ENCODE data around the gene ZNRD2. TPM values are rescaled to one million over a fixed set of nuclear protein-coding genes. Genes with fewer than 3 reads are reported as not detected.

The ZNRD2 gene
- polyA plus RNA-seq, 12 donors, result 44.9 to 82.2 (median 57.8) TPM; not detected in 1

DNA sequence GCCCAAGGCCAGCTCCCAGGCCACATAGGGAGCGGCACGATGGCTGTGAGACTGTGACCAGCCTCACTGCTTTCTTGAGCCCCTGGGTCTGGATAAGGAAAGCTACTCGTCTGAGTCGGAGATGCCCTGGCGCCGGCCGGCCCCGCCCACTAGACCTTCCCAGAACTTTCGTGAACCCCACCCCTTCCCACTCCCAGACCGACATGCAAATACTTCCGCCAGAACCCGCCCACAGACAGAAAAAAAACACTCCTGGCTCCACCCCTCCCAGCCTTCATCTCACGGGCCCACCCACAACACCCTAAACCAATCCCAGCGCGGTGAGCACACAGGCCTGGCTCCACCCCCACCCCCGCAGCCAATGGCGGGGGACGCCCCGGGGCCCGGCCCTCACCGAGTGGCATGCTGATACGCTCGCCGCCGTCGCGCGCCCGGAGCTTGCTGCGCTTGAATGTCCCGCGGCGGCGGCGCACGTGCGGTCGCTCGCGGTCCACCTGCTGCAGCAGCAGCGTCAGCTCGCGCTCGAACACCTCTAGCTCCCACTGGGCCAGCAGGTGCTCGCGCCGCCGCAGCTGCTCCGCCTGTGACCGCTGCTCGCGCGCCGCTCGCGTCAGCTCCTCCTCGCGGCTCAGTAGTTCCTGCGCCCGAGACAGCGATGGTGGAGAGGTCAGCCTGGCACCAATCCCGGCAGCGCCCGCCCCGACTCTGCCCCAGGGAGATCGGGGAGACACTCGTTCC is 36.8 kb downstream of the ZNRD2 start:
- peak; percentile 92 for DNase-seq

DNA sequence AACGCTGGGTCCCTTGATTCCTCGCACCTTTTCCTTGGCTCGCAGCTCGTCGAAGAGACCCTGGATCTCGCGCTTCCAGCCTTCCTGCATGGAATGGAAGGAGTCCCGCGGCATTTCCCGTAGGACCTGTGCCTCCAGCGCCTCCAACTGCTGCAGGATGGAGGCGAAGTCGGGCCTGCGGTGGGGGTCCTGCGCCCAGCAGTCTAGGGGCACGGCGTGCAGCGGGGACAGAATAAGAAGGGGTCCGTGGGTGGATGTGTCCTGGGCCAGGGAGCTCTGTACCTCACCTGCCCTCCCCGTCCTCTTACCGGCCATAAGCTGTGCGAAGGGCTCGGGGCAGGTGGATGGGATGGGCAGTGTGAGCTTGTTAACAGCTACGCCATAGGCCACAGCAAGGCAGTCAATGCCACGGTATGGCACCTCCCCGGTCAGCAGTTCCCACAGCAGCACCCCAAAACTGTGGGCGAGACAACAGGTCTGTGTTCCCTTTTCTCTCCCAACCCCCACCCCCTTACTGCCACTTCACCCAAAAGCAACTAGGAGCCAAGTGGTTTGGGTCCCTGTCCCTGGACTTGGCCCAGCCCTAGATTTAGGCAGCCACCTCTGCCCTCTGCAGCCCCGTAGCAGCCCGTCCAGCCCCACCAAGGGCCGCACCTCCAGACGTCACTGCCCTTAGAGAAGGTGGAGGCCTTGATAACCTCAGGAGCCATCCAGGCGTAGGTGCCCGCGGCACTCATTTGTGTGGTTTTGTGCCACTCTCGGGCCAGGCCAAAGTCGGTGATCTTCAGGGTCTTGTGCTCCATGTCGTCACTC is 37.5 kb downstream of the ZNRD2 start:
- DNase-seq, result no peak

DNA sequence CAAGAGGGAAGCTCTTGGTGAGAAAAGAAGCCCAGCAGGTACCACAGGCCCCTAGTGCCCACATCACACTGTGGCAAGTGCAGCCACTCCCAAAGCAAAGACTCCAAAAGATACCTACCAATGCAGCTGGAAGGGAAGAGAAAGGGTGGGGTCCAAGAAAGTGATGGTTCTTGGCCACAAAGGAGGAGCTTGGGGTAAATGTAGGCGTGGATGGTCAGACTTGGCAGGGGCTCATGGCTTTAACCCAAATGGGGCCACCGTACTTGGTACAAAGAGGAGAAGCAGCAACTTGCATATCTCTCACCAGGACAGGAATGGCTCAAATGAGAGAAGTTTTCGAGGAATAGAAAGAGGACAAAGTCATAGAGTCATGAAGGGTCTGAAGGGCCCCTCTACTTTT is 39.0 kb downstream of the ZNRD2 start:
- no peak for DNase-seq

DNA sequence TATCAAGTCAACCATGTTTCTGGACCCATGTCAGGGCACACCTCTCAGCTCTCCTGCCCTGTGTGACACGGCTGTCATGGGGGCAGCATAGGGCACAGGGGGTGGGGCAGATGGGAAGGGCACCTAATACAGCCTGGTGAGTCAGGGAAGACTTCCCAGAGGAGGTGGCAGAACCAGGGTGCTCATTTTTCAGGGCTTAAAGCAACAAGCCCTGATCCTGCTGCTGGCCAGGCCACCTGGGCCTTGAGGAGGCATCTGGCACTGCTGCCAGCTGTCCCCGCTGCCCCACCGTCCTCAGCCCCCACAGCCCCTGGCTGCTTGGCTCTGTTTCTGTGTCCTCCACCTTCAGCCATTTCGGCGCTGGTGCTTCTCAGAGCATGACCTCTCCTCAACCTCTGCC is 39.4 kb downstream of the ZNRD2 start:
- DNase-seq, result no peak

DNA sequence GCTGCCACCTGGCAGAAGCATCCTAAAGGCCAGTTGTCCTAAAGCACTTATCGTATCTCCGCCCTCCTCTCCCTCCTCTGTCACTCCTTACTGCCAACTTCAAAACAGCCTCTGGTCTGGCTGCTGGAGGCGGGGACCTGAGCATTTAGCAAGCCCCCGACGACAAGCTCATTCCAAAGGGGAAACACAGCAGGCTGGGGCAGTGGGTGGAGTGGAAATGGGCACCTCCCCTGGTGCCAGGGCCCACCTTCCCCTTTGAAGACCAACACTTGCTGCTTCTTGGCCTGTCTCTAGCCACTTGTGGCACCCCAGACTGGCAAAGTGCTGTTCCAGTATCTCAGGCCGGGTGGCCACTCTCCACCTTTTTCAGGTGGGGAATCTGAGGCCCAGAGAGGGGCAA is 40.1 kb downstream of the ZNRD2 start:
- no peak for DNase-seq

DNA sequence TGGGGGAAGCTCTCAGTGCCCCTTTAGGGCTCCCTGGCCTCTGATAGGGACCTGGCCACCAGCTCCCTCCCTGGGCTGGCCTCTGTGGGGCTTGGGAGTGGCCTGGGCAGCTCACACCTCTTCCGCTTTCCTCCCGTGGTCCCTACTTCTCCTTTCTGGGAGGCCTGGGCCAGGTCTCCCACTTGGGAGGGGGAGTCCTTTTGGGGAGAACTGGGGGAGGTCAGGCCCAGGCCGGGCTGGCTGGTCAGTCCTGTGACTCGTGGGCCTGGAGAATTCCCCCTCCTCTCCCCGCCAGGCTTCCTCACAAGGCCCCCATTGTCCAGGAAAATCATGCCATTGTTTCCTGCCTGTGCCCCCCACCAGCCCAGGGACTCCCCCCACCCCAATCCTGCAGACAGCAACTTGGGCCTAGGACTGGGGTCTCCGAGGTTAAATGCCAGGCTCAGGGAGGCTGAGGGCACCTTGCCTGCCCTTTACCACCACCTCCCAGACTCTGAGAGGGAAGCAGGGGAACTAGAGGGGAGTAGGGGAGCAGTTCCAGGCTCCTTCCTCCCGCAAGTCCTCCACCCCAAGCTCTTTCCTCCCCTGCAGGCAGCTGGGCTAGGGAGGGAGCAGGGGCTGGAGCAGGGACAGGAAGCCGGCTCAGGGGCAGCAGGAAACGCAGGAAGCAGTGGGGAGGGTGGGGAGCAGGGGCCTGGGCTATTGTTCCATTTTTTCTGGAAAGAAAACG is 40.9 kb downstream of the ZNRD2 start:
- DNase-seq, result no peak

DNA sequence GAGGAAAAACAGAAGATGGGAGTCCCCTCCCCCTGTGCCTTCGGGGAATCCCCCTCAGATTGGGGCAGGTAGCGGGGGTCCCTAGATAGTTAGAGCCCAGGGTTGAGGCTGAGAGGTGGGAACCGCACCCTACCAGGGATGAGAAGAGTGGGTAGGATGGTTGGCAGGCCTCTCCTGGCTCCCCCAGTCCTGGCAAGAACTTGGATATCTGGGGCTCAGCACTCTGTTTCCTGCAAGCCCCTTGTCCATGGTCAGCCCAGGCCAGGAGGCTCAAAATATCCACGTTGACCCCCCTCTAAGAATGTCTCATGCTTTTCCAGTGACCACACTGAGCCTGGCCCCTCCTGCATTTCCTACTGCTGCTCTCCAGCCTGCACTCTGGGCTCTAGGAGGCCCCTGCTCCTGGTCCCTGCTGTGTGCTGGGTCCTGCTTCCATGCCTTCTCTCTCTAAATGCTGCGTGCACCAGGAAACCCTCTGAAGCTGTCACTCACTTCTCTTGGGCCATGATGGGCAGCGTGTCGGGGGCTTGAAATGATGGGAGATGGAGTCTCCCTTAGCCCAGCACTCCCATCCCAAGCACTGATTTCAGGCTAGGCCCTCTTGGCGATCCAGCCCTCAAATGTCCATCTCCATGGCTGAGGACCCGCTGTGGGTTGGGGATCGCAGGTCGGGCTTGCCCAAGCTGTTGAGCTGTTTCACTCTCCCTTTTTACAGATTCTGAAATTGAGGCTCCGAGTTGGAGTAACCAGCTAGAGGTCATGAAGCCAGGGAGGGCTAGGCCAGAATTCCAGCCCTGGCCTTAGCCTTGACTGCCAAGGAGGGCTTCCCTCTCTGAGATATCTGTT is 41.7 kb downstream of the ZNRD2 start:
- no peak for DNase-seq

DNA sequence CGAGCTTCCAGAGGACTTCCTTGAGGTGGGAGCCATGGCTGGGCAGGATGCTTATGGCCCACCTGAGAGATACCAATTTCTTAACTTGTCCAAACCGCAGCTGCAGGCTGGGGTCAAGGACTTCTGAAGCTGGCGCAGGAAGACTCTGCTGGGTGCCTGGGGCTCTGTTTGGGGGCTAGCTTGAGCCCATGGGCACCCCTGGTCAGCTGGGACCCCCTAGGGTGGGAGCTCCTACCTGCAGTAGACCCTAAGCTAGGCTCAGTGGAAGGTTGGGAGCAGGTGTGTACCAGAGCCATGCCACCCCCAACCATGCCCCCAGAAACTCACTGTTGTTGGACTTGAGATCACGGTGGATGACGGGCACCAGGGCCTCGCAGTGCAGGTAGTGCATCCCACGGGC is 42.4 kb downstream of the ZNRD2 start:
- DNase-seq, result no peak

DNA sequence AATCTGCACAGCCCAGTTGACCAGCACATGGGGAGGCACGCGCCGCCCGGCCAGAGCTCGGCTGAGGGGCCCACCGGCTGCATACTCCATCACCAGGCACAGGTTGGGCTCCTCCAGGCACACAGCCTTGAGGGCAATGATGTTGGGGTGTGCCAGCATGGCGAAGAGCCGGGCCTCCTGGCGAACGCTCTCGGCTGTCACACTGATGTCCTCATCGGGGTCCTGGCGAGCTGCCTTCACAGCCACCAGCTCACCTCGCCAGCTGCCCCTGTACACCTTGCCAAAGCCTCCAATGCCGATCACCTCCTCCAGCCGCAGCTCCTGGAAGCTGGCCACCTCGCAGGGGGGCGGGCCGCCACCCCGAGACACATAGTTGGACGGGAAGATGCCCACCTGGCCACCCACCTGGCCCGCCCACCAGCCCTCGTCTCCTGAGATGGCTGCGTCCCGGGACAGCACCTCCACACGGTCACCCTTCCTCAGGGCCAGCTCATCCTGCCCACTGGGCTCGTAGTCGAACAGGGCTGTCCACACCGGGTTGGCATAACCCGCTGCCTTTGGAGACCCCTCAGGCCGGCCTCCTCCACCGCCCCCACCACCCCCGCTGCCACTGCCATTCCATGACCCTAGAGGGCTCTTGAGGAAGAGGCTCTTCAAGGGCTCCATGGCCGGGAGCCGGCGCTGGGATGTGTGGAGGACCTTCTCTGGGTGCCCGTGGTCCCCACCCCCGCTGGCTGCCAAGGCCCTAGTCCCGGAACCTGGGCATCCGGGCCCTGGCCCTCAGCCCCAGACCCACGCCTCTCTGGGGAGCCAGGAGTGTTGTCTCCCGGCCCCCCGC is 43.0 kb downstream of the ZNRD2 start:
- DNase-seq, result no peak

DNA sequence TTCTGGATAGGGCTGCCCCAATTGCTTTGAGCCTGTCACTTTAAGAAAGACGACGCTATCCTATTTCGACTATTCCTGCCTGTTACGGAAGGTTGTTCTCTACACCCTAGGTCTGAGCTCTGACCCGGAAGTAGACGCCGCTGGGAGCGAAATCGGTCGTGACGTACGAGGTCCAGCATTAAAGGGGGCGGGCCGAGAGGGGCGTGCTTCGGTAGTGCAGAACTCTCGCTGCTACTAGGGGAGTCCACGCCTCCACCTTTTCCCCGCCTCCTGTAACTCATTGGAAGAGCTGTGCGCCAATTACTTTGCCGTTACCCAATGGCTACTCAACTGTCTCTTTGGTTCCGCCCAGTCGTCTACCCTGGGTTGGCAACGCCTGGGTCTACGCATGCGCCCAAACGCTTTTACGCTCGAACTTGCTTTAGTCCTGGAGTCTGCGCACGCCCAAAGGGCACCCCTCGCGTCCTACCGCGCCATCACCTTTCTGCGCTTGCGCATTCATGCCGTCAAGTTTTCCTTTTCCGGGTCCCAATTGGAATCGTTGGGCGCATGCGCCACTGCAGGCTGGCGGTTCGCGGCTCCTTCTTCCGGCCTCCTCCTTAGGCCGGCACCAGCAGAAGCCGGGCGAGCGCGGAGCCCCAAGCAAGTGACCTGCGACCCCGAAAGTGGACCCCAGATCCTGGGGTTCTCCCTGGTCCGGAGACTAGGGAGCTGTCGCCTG is 45.1 kb downstream of the ZNRD2 start, which contains the start of gene PCNX3:
TSS of gene PCNX3 (plus strand) at position 548 of the 721 bp plus-strand sequence. CDS start 536 bp downstream, outside the sequence.
- DNase-seq, result peak; percentile 100

DNA sequence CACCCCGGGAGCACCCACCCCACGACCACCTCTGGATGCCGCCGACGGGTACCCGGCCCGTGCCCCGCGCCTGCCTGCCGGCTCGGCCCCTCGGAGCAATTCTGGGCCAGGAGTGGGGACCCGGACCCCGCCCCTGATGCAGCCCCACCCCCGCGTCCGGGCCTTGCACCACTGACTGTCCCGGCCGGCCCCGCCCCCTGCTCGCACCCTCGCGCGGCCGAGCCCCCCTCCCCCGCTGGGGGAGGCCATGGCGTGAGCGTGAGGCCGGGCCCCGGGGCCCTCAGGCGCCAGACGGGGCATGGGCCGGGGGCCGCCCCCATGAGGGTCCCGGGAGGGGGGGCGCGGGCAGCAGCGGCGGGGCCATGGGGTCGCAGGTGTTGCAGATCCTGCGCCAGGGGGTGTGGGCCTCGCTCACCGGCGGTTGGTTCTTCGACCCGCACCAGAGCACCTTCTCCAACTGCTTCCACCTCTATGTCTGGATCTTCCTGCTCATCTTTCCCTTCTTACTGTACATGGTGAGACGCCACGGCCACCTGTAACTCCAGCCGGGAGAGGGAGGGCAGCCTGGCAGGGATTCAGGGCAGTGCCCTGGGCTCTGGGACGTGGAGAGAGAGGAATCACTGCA is 45.8 kb downstream of the ZNRD2 start:
- DNase-seq, result no peak

DNA sequence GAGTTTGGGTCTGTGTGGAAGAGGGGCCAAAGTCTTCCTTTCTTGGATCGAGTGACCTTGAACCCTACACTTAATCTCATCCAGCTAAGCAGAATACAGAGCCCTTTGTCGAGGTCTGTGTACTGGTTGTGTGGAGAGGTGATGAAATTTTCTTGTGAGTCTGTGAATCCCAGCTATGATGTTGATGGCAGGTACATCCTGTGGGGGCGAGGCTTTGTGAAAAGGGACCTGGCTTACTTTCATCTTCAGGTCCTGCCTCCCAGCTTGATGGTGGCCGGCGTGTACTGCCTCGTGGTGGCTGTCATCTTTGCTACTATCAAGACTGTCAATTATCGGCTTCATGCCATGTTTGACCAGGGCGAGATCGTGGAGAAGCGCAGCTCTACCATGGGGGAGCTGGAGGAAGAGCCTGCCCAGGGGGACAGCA is 46.3 kb downstream of the ZNRD2 start:
- DNase-seq, result no peak

DNA sequence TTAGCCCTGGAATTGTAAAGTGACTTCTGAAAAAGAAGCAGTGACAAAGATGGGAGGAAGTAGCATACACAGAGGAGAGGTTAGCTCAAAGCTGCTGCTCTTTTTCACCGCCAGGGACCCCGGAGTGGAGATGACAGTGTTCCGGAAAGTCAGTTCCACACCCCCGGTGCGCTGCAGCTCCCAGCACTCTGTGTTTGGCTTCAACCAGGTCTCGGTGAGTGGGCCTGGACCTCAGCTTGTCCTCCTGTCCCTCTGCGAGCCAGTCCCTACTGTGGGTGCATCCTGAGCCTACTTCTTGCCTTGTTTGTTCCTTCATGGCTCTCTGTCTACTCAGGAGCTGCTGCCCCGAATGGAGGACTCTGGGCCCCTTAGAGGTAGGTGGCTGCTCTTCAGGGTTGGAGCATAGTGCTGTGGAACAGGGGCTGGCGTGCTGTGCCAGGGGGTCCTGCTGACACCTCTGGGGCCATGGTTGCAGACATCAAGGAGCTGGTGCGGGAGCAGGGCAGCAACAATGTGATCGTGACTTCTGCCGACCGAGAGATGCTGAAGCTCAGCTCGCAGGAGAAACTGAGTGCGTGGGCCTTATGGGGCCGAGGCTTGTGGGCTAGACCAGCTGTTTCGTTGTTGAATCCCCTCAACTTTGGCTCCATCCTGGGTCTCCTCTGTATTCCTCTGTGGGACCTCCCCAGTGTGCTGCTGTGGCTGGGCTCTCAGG is 47.0 kb downstream of the ZNRD2 start:
- DNase-seq, result no peak

DNA sequence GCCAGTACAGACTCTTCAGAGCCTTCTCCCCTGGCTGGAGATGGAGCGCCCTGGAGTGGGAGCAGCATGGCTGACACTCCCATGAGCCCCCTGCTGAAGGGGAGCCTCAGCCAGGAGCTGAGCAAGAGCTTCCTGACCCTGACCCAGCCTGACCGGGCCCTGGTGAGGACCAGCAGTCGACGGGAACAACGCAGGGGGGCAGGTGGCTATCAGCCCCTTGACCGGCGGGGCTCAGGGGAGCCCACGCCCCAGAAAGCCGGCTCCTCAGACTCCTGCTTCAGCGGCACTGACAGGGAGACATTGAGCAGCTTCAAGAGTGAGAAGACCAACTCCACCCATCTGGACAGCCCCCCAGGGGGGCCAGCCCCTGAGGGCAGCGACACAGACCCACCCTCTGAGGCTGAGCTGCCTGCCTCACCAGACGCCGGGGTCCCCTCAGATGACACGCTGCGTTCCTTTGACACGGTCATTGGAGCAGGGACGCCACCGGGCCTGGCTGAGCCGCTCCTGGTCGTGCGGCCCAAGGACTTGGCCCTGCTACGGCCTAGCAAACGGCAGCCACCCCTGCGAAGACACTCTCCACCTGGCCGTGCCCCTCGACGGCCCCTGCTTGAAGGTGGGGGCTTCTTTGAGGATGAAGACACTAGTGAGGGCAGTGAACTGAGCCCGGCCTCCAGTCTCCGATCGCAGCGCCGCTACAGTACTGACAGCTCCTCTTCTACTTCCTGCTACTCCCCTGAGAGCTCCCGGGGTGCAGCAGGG is 47.9 kb downstream of the ZNRD2 start:
- no peak for DNase-seq

DNA sequence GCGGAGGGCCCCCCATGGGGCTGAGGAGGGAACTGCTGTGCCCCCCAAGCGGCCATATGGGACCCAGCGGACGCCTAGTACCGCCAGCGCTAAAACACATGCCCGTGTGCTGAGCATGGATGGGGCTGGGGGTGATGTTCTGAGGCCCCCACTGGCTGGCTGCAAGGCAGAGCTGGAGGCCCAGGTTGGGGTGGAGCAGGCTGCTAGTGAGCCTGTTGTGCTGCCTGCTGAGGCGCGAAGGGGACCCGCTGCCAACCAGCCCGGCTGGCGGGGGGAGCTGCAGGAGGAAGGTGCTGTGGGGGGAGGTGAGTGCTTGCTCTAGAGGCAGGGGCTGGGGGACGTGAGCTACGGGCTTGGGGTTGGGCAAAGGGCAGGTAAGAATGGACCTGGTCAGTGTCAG is 48.5 kb downstream of the ZNRD2 start:
- DNase-seq, result no peak

DNA sequence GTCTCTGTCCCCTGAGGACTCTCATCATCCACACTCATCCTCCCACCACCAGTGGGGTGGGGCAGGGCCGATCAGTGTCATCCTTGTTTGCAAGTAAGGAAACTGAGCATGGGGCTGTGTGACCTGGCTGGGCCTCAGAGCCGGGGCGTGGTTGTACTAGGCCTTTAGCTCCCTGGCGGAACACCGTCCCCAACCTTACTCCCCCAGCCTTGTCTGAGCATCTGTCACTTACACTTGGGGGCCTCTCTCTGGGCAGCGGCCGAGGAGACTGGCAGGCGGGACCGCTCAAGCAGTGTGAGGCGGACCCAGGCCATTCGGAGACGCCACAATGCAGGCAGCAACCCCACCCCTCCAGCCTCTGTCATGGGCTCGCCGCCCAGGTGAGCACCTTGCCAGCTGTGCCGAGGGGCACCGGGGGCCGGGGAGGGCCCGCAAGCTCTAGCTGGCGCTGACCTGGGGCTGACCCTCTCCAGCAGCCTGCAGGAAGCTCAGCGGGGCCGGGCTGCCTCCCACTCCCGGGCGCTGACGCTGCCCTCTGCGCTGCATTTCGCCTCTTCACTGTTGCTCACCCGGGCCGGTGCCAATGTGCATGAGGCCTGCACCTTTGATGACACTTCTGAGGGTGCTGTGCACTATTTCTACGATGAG is 49.1 kb downstream of the ZNRD2 start:
- no peak for DNase-seq

DNA sequence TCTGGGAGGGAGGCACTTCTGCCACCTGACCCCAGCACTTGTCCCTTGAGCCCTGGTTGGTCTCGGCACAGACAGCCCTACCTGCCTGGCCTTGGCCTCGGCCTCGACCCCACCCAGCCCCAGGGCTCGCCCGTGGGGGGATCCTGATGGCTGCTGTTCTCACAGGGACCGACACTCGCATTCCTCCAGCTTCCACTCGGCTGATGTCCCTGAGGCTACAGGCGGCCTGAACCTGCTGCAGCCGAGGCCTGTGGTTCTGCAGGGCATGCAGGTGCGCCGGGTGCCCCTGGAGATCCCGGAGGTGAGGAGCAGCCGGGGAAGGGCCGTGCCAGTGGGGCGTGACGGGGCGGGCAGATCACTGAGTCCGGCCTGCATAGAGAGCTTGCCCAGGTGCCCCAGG is 50.4 kb downstream of the ZNRD2 start:
- no peak for DNase-seq
